ENCODE results near the gene EYS. TPM values are rescaled to one million over a fixed set of nuclear protein-coding genes. Genes with fewer than 3 reads are reported as not detected.
A peak's percentile ranks its signal among the peaks of the same experiment; 100 is the strongest.

Gene EYS
- total and polyA plus RNA-seq, 8 donors = 0.55 to 0.58 TPM; not detected in 6

- whole genome bisulfite sequencing, 5 donors = 58 to 79% (median 73%) methylated on average over 2 of the region's 2 CpGs
- H3K9me3 ChIP-seq = no peaks in the 10 kb centered on the region
- DNase-seq = peak in 1 of 2 donors; percentile 56
- no peak overlapping the region for H3K27ac ChIP-seq
- H3K4me1 ChIP-seq = no peaks in the 10 kb centered on the region
- intact Hi-C loops (cut with DNase I; ENCODE audit: low total_unique reads) = no loop called here
- H3K27me3 ChIP-seq = no peaks in the 10 kb centered on the region
- H3K36me3 ChIP-seq = no peaks in the 10 kb centered on the region
- TF ChIP-seq EP300 (IDR thresholded peaks at IDR 0.05) = no peak
- no peak for TF ChIP-seq POLR2A (IDR thresholded peaks at IDR 0.05)
- no peak for TF ChIP-seq CTCF (IDR thresholded peaks at IDR 0.05)
- no peak for TF ChIP-seq POLR2AphosphoS5 (IDR thresholded peaks at IDR 0.05)
- no peak overlapping the region for H3K4me3 ChIP-seq
These were observed 1489.1 kb downstream of the EYS start for GRCh38 chr6:64217721-64218620.

- H3K9me3 ChIP-seq = no peaks in the 10 kb centered on the region
- no peaks in the 10 kb centered on the region for H3K27me3 ChIP-seq
- TF ChIP-seq CTCF (IDR thresholded peaks at IDR 0.05) (no peak), POLR2A (IDR thresholded peaks at IDR 0.05) (no peak), POLR2AphosphoS5 (IDR thresholded peaks at IDR 0.05) (no peak), EP300 (IDR thresholded peaks at IDR 0.05) (no peak)
- no peaks in the 10 kb centered on the region for H3K36me3 ChIP-seq
- no peak overlapping the region for H3K4me3 ChIP-seq
- no peaks in the 10 kb centered on the region for H3K4me1 ChIP-seq
- DNase-seq = no peak
- no peak overlapping the region for H3K27ac ChIP-seq
- intact Hi-C loops (cut with DNase I; ENCODE audit: low total_unique reads) = no loop called here
These were observed 1492.7 kb downstream of the EYS start for GRCh38 chr6:64214373-64214772.

GRCh38 chr6:64213697-64214096, 1493.3 kb downstream of the EYS start:
- Histone ChIP-seq H3K27me3 (no peaks in the 10 kb centered on the region), H3K36me3 (no peaks in the 10 kb centered on the region), H3K9me3 (no peaks in the 10 kb centered on the region), H3K4me3 (no peak overlapping the region), H3K27ac (no peak overlapping the region), H3K4me1 (no peaks in the 10 kb centered on the region)
- TF ChIP-seq CTCF (IDR thresholded peaks at IDR 0.05) = no peak
- TF ChIP-seq POLR2A (IDR thresholded peaks at IDR 0.05) = no peak
- no peak for TF ChIP-seq POLR2AphosphoS5 (IDR thresholded peaks at IDR 0.05)
- no peak for TF ChIP-seq EP300 (IDR thresholded peaks at IDR 0.05)
- no peak for DNase-seq
- intact Hi-C loops (cut with DNase I; ENCODE audit: low total_unique reads) = no loop called here
- 31 to 47% (median 39%) methylated on average over 3 of the region's 3 CpGs for WGBS, 5 donors

GRCh38 chr6:64197246-64197645, 1509.8 kb downstream of the EYS start:
- no peaks in the 10 kb centered on the region for H3K27me3 ChIP-seq
- no peaks in the 10 kb centered on the region for H3K9me3 ChIP-seq
- no peak overlapping the region for H3K27ac ChIP-seq
- intact Hi-C loops (cut with DNase I; ENCODE audit: low total_unique reads) = no loop called here
- H3K4me1 ChIP-seq = no peaks in the 10 kb centered on the region
- 86 to 98% (median 97%) methylated on average over 1 of the region's 1 CpG for WGBS, 5 donors
- no peak for DNase-seq
- H3K36me3 ChIP-seq = no peaks in the 10 kb centered on the region
- no peak overlapping the region for H3K4me3 ChIP-seq
- TF ChIP-seq POLR2AphosphoS5 (IDR thresholded peaks at IDR 0.05) (no peak), POLR2A (IDR thresholded peaks at IDR 0.05) (no peak), EP300 (IDR thresholded peaks at IDR 0.05) (no peak), CTCF (IDR thresholded peaks at IDR 0.05) (no peak)

Measured in stomach (tissue), 9 donors.